ENCODE results near the gene ZNF469. TPM values are rescaled to one million over a fixed set of nuclear protein-coding genes. Genes with fewer than 3 reads are reported as not detected.
"Not testable (repeated sequence)": the region's sequence is repeated elsewhere in the genome, so short reads cannot be mapped to it uniquely, and the experiment has no call there.

ZNF469 gene
- total RNA-seq, 1 experiment from 2014 or later = not detected

GRCh38 chr16:88355389-88356123 lies 27.2 kb upstream of the ZNF469 start:
- H3K79me2 ChIP-seq (ENCODE audit: low read length) = no peaks in the 10 kb centered on the region
- H3K4me3 ChIP-seq (ENCODE audit: low read length) = no peak overlapping the region
- H3K9ac ChIP-seq (ENCODE audit: low read length) = no peak overlapping the region
- no peaks in the 10 kb centered on the region for H4K20me1 ChIP-seq (ENCODE audit: insufficient read depth, low read depth, low read length)
- H2AFZ ChIP-seq (ENCODE audit: low read length) = no peak overlapping the region
- H3K27me3 ChIP-seq (ENCODE audit: low read length) = no peaks in the 10 kb centered on the region
- H3K9me3 ChIP-seq (ENCODE audit: low read length) = no peaks in the 10 kb centered on the region
- no peak overlapping the region for H3K4me2 ChIP-seq (ENCODE audit: low read depth, low read length, poor library complexity, severe bottlenecking)
- no peaks in the 10 kb centered on the region for H3K4me1 ChIP-seq (ENCODE audit: low read length)
- no peak overlapping the region for H3K27ac ChIP-seq (ENCODE audit: low read length)
- no peaks in the 10 kb centered on the region for H3K36me3 ChIP-seq (ENCODE audit: insufficient read depth, low read length)
- DNase-seq = no peak
- H3K9me2 ChIP-seq (replicated peaks; ENCODE audit: insufficient read depth, low read length) = no peaks in the 10 kb centered on the region

GRCh38 chr16:88356124-88356726 lies 26.5 kb upstream of the ZNF469 start:
- Histone ChIP-seq H3K4me3 (ENCODE audit: low read length) (no peak overlapping the region), H3K9ac (ENCODE audit: low read length) (no peak overlapping the region), H3K9me3 (ENCODE audit: low read length) (no peaks in the 10 kb centered on the region), H4K20me1 (ENCODE audit: insufficient read depth, low read depth, low read length) (no peaks in the 10 kb centered on the region), H3K9me2 (replicated peaks; ENCODE audit: insufficient read depth, low read length) (no peaks in the 10 kb centered on the region), H3K27ac (ENCODE audit: low read length) (no peak overlapping the region), H2AFZ (ENCODE audit: low read length) (no peak overlapping the region), H3K36me3 (ENCODE audit: insufficient read depth, low read length) (no peaks in the 10 kb centered on the region), H3K79me2 (ENCODE audit: low read length) (no peaks in the 10 kb centered on the region), H3K4me1 (ENCODE audit: low read length) (no peaks in the 10 kb centered on the region), H3K27me3 (ENCODE audit: low read length) (no peaks in the 10 kb centered on the region), H3K4me2 (ENCODE audit: low read depth, low read length, poor library complexity, severe bottlenecking) (no peak overlapping the region)
- no peak for DNase-seq

GRCh38 chr16:88356727-88357199 lies 26.0 kb upstream of the ZNF469 start:
- Histone ChIP-seq H3K79me2 (ENCODE audit: low read length) (no peaks in the 10 kb centered on the region), H3K4me3 (ENCODE audit: low read length) (no peak overlapping the region), H3K9me2 (replicated peaks; ENCODE audit: insufficient read depth, low read length) (no peaks in the 10 kb centered on the region), H3K27me3 (ENCODE audit: low read length) (no peaks in the 10 kb centered on the region), H3K9me3 (ENCODE audit: low read length) (no peaks in the 10 kb centered on the region), H2AFZ (ENCODE audit: low read length) (no peak overlapping the region), H4K20me1 (ENCODE audit: insufficient read depth, low read depth, low read length) (no peaks in the 10 kb centered on the region), H3K4me1 (ENCODE audit: low read length) (no peaks in the 10 kb centered on the region), H3K9ac (ENCODE audit: low read length) (no peak overlapping the region), H3K27ac (ENCODE audit: low read length) (no peak overlapping the region), H3K36me3 (ENCODE audit: insufficient read depth, low read length) (no peaks in the 10 kb centered on the region), H3K4me2 (ENCODE audit: low read depth, low read length, poor library complexity, severe bottlenecking) (no peak overlapping the region)
- DNase-seq = no peak

GRCh38 chr16:88357317-88358022 lies 25.3 kb upstream of the ZNF469 start:
- no peak overlapping the region for H3K4me3 ChIP-seq (ENCODE audit: low read length)
- no peak overlapping the region for H3K4me2 ChIP-seq (ENCODE audit: low read depth, low read length, poor library complexity, severe bottlenecking)
- no peak overlapping the region for H3K27ac ChIP-seq (ENCODE audit: low read length)
- H4K20me1 ChIP-seq (ENCODE audit: insufficient read depth, low read depth, low read length) = no peaks in the 10 kb centered on the region
- H2AFZ ChIP-seq (ENCODE audit: low read length) = no peak overlapping the region
- H3K4me1 ChIP-seq (ENCODE audit: low read length) = no peaks in the 10 kb centered on the region
- no peaks in the 10 kb centered on the region for H3K9me3 ChIP-seq (ENCODE audit: low read length)
- H3K79me2 ChIP-seq (ENCODE audit: low read length) = no peaks in the 10 kb centered on the region
- no peak overlapping the region for H3K9ac ChIP-seq (ENCODE audit: low read length)
- DNase-seq = no peak
- H3K36me3 ChIP-seq (ENCODE audit: insufficient read depth, low read length) = no peaks in the 10 kb centered on the region
- no peaks in the 10 kb centered on the region for H3K9me2 ChIP-seq (replicated peaks; ENCODE audit: insufficient read depth, low read length)
- 0 out of 2 replicates have a peak, but pooled peaks cover under 1% of the 10 kb centered on the region for H3K27me3 ChIP-seq (ENCODE audit: low read length)

GRCh38 chr16:88358023-88358420 lies 24.7 kb upstream of the ZNF469 start:
- Histone ChIP-seq H3K9me3 (ENCODE audit: low read length) (no peaks in the 10 kb centered on the region), H3K9me2 (replicated peaks; ENCODE audit: insufficient read depth, low read length) (no peaks in the 10 kb centered on the region), H3K4me2 (ENCODE audit: low read depth, low read length, poor library complexity, severe bottlenecking) (no peak overlapping the region), H4K20me1 (ENCODE audit: insufficient read depth, low read depth, low read length) (no peaks in the 10 kb centered on the region), H3K27me3 (ENCODE audit: low read length) (0 out of 2 replicates have a peak, but pooled peaks cover 3% of the 10 kb centered on the region), H3K4me1 (ENCODE audit: low read length) (peaks cover under 1% of the 10 kb centered on the region; the same call in 1 of the 2 replicates), H3K4me3 (ENCODE audit: low read length) (no peak overlapping the region), H3K36me3 (ENCODE audit: insufficient read depth, low read length) (no peaks in the 10 kb centered on the region), H3K27ac (ENCODE audit: low read length) (no peak overlapping the region), H3K79me2 (ENCODE audit: low read length) (no peaks in the 10 kb centered on the region), H3K9ac (ENCODE audit: low read length) (no peak overlapping the region), H2AFZ (ENCODE audit: low read length) (no peak overlapping the region)
- no peak for DNase-seq

- Histone ChIP-seq H3K9me2 (replicated peaks; ENCODE audit: insufficient read depth, low read length) (no peaks in the 10 kb centered on the region), H3K9ac (ENCODE audit: low read length) (no peak overlapping the region), H3K27me3 (ENCODE audit: low read length) (0 out of 2 replicates have a peak, but pooled peaks cover 3% of the 10 kb centered on the region), H3K4me3 (ENCODE audit: low read length) (no peak overlapping the region), H3K4me1 (ENCODE audit: low read length) (peaks cover 10% of the 10 kb centered on the region), H3K79me2 (ENCODE audit: low read length) (no peaks in the 10 kb centered on the region), H2AFZ (ENCODE audit: low read length) (no peak overlapping the region), H3K9me3 (ENCODE audit: low read length) (no peaks in the 10 kb centered on the region), H3K4me2 (ENCODE audit: low read depth, low read length, poor library complexity, severe bottlenecking) (no peak overlapping the region), H3K36me3 (ENCODE audit: insufficient read depth, low read length) (no peaks in the 10 kb centered on the region), H4K20me1 (ENCODE audit: insufficient read depth, low read depth, low read length) (no peaks in the 10 kb centered on the region), H3K27ac (ENCODE audit: low read length) (no peak overlapping the region)
- DNase-seq = no peak
These were observed 23.8 kb upstream of the ZNF469 start for GRCh38 chr16:88359008-88359407.

- H3K36me3 ChIP-seq (ENCODE audit: insufficient read depth, low read length); H3K9me2 ChIP-seq (replicated peaks; ENCODE audit: insufficient read depth, low read length); DNase-seq; H3K27me3 ChIP-seq (ENCODE audit: low read length); H3K4me3 ChIP-seq (ENCODE audit: low read length); H4K20me1 ChIP-seq (ENCODE audit: insufficient read depth, low read depth, low read length); H3K4me2 ChIP-seq (ENCODE audit: low read depth, low read length, poor library complexity, severe bottlenecking); H3K27ac ChIP-seq (ENCODE audit: low read length); H2AFZ ChIP-seq (ENCODE audit: low read length); H3K79me2 ChIP-seq (ENCODE audit: low read length); H3K9me3 ChIP-seq (ENCODE audit: low read length); H3K9ac ChIP-seq (ENCODE audit: low read length): not testable (repeated sequence)
- H3K4me1 ChIP-seq (ENCODE audit: low read length) = peaks cover 11% of the 10 kb centered on the region
These were observed 22.4 kb upstream of the ZNF469 start for GRCh38 chr16:88360401-88360800.

GRCh38 chr16:88360999-88361398 lies 21.8 kb upstream of the ZNF469 start:
- Histone ChIP-seq H3K79me2 (ENCODE audit: low read length) (no peaks in the 10 kb centered on the region), H4K20me1 (ENCODE audit: insufficient read depth, low read depth, low read length) (no peaks in the 10 kb centered on the region), H3K36me3 (ENCODE audit: insufficient read depth, low read length) (no peaks in the 10 kb centered on the region), H2AFZ (ENCODE audit: low read length) (no peak overlapping the region), H3K4me1 (ENCODE audit: low read length) (peaks cover 11% of the 10 kb centered on the region), H3K27ac (ENCODE audit: low read length) (no peak overlapping the region), H3K9me2 (replicated peaks; ENCODE audit: insufficient read depth, low read length) (no peaks in the 10 kb centered on the region), H3K4me3 (ENCODE audit: low read length) (no peak overlapping the region), H3K9ac (ENCODE audit: low read length) (no peak overlapping the region), H3K27me3 (ENCODE audit: low read length) (0 out of 2 replicates have a peak, but pooled peaks cover 3% of the 10 kb centered on the region), H3K4me2 (ENCODE audit: low read depth, low read length, poor library complexity, severe bottlenecking) (no peak overlapping the region), H3K9me3 (ENCODE audit: low read length) (no peaks in the 10 kb centered on the region)
- no peak for DNase-seq

Data from Karpas-422 (cell line).